ENCODE data around the gene CRCP. TPM values are rescaled to one million over a fixed set of nuclear protein-coding genes. Genes with fewer than 3 reads are reported as not detected.
"Not testable (repeated sequence)": the region's sequence is repeated elsewhere in the genome, so short reads cannot be mapped to it uniquely, and the experiment has no call there.

The CRCP gene
- 37.8 and 47.8 TPM in 2 replicates for total RNA-seq (2014; rRNA removed; shearing (Covaris generic))

DNA sequence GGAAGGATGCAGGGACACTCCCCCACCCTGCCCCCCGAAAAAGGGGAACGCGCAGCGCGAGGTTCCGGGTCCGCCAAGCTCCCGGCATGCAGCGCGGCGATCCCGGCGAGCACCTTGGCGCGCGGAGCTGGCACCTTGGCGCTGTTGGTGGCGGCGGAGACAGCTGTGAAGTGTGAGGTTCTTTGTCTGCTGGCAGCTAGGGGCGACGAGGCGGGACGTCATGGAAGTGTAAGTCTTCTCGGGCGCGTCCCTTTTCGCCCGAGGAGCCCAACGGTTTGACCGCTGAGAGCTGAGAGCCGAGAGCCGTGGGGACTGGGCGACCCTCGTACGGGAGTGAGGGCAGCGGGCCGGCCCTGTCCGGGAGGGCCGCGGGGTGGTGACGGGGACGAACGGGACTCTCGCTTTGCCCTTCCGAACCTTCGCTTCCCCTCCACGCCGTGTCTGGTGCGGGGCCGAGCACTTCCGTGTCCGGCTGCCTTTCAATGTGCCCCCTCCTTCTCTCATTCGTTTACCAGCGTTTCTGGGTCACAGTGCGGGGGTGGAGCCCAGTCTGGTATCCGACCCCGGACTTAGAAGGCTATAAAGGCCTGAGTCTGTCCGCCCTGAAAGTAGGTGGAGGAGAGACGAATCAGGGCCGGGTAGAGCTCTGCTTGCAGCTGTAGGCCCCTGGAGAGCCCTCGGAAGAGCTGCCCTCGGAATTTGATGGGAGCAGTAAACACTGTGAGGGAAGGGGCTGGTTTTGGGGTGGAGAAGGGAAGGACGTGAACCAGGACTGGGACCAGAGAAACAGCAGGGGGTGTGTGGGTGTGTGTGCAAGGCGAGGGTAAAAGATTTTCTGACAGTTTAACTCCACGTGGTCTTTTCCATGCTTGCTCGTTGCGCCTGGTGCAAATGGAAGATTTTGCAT lies at the start of gene CRCP:
CRCP (plus strand) TSS at position 105 of the 907 bp plus-strand sequence; CDS start at position 221, 116 bp downstream.
- Histone ChIP-seq H3K27ac (peak within 1 kb of the TSS; percentile 87), H3K9me3 (replicated peaks) (no peaks in the 10 kb centered on the region), H3K4me3 (peak within 1 kb of the TSS; percentile 88), H3K36me3 (peaks cover 21% of the 10 kb centered on the region), H3K4me1 (replicated peaks) (peaks cover 32% of the 10 kb centered on the region), H3K27me3 (replicated peaks) (no peaks in the 10 kb centered on the region)
- peak; percentile 79 to 84 for DNase-seq (ENCODE audit: low read depth in 1 of 2, low spot score in 2 of 2)

DNA sequence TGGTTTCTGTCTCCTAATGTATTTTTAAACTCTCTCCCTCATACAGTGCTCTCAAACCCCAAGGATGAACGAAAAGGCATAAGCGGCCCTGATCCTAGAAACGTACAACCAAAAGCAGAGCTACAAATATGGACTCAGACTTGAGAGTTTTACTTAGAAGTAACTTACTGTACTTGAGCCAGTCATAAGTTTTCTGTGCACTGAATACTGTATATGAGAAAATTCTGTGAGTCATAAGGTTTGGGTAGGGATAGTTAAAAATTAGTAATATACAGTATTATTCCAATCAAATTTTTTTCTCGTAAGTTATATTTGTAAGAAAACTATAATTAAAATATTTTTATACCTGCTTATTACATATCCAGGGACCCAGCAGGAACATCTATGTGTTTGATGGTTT lies 44.9 kb upstream of the CRCP start:
- no peaks in the 10 kb centered on the region for H3K36me3 ChIP-seq
- H3K4me1 ChIP-seq (replicated peaks): peaks cover 18% of the 10 kb centered on the region
- H3K4me3 ChIP-seq: no peak overlapping the region
- no peak for DNase-seq (ENCODE audit: low read depth in 1 of 2, low spot score in 2 of 2)
- no peaks in the 10 kb centered on the region for H3K27me3 ChIP-seq (replicated peaks)
- H3K27ac ChIP-seq: no peak overlapping the region
- no peaks in the 10 kb centered on the region for H3K9me3 ChIP-seq (replicated peaks)

GRCh38 chr7:66070222-66070621 lies 44.4 kb upstream of the CRCP start:
- Histone ChIP-seq H3K4me3 (no peak overlapping the region), H3K36me3 (no peaks in the 10 kb centered on the region), H3K27ac (no peak overlapping the region), H3K4me1 (replicated peaks) (peaks cover 18% of the 10 kb centered on the region), H3K9me3 (replicated peaks) (no peaks in the 10 kb centered on the region), H3K27me3 (replicated peaks) (no peaks in the 10 kb centered on the region)
- no peak for DNase-seq (ENCODE audit: low read depth in 1 of 2, low spot score in 2 of 2)

GRCh38 chr7:66072208-66072607 lies 42.4 kb upstream of the CRCP start:
- not testable (repeated sequence) for DNase-seq (ENCODE audit: low read depth in 1 of 2, low spot score in 2 of 2); H3K27ac ChIP-seq; H3K9me3 ChIP-seq (replicated peaks); H3K27me3 ChIP-seq (replicated peaks); H3K36me3 ChIP-seq; H3K4me3 ChIP-seq
- H3K4me1 ChIP-seq (replicated peaks): peaks cover 30% of the 10 kb centered on the region

DNA sequence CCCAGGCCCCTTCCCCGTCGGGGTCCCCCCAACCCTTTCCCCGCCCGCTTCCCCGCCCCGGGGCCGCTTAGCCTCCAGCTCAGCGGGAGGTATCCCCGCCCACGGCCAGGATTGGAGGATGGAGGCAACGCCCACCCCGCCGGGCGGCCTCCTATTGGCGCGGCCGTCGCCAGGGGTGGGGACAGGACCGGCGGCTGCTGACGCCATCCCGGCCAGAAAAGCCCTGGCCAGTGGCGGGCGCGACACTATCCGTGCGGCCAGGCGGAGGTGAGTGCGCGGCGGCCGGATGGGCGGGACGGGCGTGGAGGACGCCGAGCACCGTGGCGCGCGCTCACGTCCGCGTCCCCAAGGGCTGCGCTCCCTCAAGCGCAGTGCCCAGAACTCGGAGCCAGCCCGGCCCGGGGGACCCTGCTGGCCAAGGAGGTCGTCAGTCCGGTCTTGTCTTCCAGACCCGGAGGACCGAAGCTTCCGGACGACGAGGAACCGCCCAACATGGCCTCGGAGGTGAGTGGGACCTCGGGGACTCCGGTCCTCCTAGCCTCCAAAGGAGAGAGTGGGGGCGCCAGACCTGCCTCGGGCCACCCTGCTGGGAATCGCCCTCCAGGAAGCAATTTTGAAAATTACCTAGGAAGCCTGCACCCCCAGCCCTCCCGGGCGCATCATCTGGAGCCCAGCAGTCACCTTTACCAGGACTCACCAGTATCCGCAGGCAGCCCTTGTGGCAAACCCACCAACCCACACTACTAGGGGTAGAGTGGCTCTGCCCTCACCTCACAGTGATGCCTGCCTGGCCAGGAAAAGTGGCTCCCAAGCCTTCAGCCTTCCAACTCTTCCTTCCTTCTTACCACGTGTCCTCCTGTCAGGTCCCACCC lies 38.8 kb upstream of the CRCP start, which contains the start of gene ASL:
ASL (plus strand) TSS at position 230 of the 872 bp plus-strand sequence; CDS start at position 493, 263 bp downstream.
- H3K27me3 ChIP-seq (replicated peaks): no peaks in the 10 kb centered on the region
- H3K27ac ChIP-seq: peak within 1 kb of the TSS; percentile 61

DNA sequence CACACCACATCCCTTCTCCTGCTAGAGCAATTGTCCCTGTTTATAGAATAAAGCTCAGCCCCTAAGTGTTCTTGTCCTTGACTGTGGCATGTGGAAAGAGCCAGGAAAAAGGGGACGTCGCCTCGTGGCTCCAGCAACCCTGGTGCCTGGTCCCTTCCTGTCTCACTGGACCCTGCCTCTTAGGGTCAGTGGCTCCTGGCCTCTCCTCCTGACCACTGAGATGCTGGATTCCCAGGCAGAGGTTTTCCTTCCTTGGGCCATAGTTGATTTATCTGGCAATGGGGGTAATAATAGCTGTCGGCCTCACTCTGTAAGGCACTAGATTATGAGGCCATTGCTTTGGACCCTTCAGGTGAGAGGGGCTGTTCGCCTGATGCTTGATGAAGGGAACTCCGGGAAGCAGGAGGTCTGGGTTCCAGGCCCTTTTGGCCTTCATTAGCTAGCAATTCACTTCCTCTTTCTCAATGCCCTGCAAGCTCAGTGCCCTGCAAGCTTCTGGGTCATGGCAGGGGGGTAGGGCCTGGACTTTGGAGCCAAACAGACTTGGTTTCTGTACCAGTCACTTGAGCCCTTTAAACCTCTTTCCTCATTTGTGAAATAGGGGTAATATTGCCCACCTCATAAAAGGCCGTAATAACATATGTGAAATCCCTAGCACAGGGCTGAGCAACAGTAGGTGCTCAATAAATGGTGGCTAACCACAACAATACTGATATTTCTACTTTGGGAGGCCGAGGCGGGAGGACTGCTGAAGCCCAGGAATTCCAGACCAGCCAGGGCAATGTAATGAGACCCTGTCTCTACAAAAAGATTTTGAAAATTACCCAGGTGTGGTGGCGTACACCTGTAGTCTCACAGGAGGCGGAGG lies 38.0 kb upstream of the CRCP start:
- Histone ChIP-seq H3K4me3 (peak overlapping the region; percentile 94), H3K27ac (no peak overlapping the region)

More for the DNA sequence above, 38.8 kb upstream of the CRCP start, which contains the start of gene ASL:
- H3K4me3 ChIP-seq: peak within 1 kb of the TSS; percentile 94
- H3K4me1 ChIP-seq (replicated peaks): peaks cover 29% of the 10 kb centered on the region
- H3K9me3 ChIP-seq (replicated peaks): no peaks in the 10 kb centered on the region
- DNase-seq (ENCODE audit: low read depth in 1 of 2, low spot score in 2 of 2): peak; percentile 89 to 92
- peaks cover 21% of the 10 kb centered on the region for H3K36me3 ChIP-seq

GRCh38 chr7:66078067-66078466 lies 36.6 kb upstream of the CRCP start:
- H3K27ac ChIP-seq: no peak overlapping the region
- H3K9me3 ChIP-seq (replicated peaks): no peaks in the 10 kb centered on the region
- H3K4me3 ChIP-seq: no peak overlapping the region

More for the DNA sequence above, 38.0 kb upstream of the CRCP start:
- Histone ChIP-seq H3K9me3 (replicated peaks) (no peaks in the 10 kb centered on the region), H3K36me3 (peaks cover 24% of the 10 kb centered on the region), H3K27me3 (replicated peaks) (no peaks in the 10 kb centered on the region), H3K4me1 (replicated peaks) (peaks cover 20% of the 10 kb centered on the region)
- DNase-seq (ENCODE audit: low read depth in 1 of 2, low spot score in 2 of 2): no peak

DNA sequence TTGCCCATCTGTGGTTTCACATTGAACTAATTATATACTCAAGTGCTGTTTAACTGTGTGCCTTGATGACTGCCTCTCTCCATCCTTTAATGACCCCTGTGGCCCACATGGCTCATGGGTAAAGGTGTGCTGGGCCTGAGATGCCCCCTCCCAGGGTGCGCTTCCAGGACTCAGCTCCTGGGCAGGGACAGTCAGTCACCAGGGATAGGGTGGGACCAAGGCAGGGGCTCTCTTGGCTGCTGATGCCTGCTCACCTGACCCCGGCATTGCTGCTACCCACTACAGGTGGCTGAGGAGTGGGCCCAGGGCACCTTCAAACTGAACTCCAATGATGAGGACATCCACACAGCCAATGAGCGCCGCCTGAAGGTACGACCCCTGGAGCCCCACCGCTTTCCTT lies 32.6 kb upstream of the CRCP start:
- no peaks in the 10 kb centered on the region for H3K9me3 ChIP-seq (replicated peaks)
- peaks cover 45% of the 10 kb centered on the region for H3K36me3 ChIP-seq

More at GRCh38 chr7:66078067-66078466, 36.6 kb upstream of the CRCP start:
- Histone ChIP-seq H3K27me3 (replicated peaks) (no peaks in the 10 kb centered on the region), H3K36me3 (peaks cover 33% of the 10 kb centered on the region), H3K4me1 (replicated peaks) (peaks cover 12% of the 10 kb centered on the region)
- no peak for DNase-seq (ENCODE audit: low read depth in 1 of 2, low spot score in 2 of 2)

GRCh38 chr7:66082886-66083415 lies 31.7 kb upstream of the CRCP start:
- H3K27me3 ChIP-seq (replicated peaks): no peaks in the 10 kb centered on the region
- no peaks in the 10 kb centered on the region for H3K9me3 ChIP-seq (replicated peaks)
- H3K4me3 ChIP-seq: no peak overlapping the region
- peaks cover 51% of the 10 kb centered on the region for H3K36me3 ChIP-seq
- H3K4me1 ChIP-seq (replicated peaks): no peaks in the 10 kb centered on the region
- no peak for DNase-seq (ENCODE audit: low read depth in 1 of 2, low spot score in 2 of 2)
- no peak overlapping the region for H3K27ac ChIP-seq

More for the DNA sequence above, 32.6 kb upstream of the CRCP start:
- no peaks in the 10 kb centered on the region for H3K27me3 ChIP-seq (replicated peaks)
- DNase-seq (ENCODE audit: low read depth in 1 of 2, low spot score in 2 of 2): no peak
- H3K27ac ChIP-seq: no peak overlapping the region
- H3K4me1 ChIP-seq (replicated peaks): peaks cover under 1% of the 10 kb centered on the region; the same call in 1 of the 2 replicates
- H3K4me3 ChIP-seq: no peak overlapping the region

DNA sequence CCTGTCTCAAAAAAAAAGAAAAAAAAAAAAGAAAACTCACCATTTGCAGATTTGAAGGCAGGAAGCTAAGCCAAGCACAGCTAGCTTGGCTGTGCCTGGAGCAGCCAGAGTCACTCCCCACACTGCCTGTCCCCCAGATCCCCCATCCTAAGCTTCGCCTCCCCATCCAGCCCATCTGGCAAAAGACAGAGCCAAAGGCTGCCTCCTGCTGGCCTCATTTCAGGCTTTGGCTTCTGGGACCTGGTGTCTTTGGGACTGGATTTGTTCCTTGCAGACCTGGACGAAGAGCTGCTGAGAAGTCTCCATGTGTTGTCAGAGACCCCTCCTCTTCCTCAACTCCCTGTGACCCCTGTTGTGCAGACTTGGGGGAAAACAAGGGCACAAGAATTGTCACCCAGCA lies 31.0 kb upstream of the CRCP start:
- DNase-seq (ENCODE audit: low read depth in 1 of 2, low spot score in 2 of 2): no peak
- Histone ChIP-seq H3K4me3 (no peak overlapping the region), H3K36me3 (peaks cover 50% of the 10 kb centered on the region), H3K4me1 (replicated peaks) (no peaks in the 10 kb centered on the region), H3K27me3 (replicated peaks) (no peaks in the 10 kb centered on the region), H3K9me3 (replicated peaks) (no peaks in the 10 kb centered on the region), H3K27ac (no peak overlapping the region)

DNA sequence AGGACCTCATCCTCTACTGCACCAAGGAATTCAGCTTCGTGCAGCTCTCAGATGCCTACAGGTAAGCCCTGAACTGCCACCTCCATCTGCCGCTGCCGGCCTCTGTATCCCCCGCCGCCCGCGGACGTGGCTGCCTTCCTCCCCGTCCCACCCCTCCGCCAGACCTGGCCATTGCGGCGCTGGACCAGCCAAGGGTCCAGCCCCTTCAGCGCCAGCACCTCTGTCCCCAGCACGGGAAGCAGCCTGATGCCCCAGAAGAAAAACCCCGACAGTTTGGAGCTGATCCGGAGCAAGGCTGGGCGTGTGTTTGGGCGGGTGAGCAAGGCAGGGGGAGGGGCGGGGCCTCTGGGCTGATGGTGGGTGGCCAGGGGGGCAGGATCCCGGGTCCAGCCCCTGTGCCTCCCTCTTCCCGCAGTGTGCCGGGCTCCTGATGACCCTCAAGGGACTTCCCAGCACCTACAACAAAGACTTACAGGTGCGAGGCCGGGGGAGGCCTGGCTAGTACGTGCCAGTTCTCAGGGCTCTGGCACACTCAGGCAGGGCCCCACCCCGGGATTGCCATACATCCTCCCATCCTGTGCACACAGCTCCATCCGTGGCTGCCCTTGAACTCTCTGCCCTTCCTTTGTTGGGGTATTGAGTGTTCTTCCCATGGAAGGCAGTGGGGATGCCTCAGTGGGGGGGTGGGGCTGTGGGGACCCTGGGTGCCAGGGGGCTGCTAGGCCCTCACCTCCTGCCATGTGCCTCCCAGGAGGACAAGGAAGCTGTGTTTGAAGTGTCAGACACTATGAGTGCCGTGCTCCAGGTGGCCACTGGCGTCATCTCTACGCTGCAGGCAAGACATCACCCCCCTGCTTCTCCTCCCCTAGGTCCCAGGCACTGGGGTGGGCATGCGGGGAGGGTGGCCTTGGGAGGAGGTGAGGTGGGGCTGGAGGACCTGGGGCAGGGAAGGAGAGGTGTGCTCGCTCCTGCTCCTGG lies 25.5 kb upstream of the CRCP start:
- H3K36me3 ChIP-seq: peaks cover 29% of the 10 kb centered on the region
- no peaks in the 10 kb centered on the region for H3K4me1 ChIP-seq (replicated peaks)
- H3K4me3 ChIP-seq: no peak overlapping the region
- no peak overlapping the region for H3K27ac ChIP-seq
- no peaks in the 10 kb centered on the region for H3K9me3 ChIP-seq (replicated peaks)
- DNase-seq (ENCODE audit: low read depth in 1 of 2, low spot score in 2 of 2): no peak
- no peaks in the 10 kb centered on the region for H3K27me3 ChIP-seq (replicated peaks)

- no peak for DNase-seq (ENCODE audit: low read depth in 1 of 2, low spot score in 2 of 2)
- Histone ChIP-seq H3K27me3 (replicated peaks) (no peaks in the 10 kb centered on the region), H3K9me3 (replicated peaks) (no peaks in the 10 kb centered on the region), H3K36me3 (peaks cover 10% of the 10 kb centered on the region), H3K4me1 (replicated peaks) (no peaks in the 10 kb centered on the region), H3K4me3 (no peak overlapping the region), H3K27ac (no peak overlapping the region)
Measured at GRCh38 chr7:66092654-66093053, 22.0 kb upstream of the CRCP start.
